Raji (cell line): ENCODE results near the gene USP43.

ENCODE experiments used
- POLR2A ChIP-seq: IDR thresholded peaks from 2 replicates; pipeline ENCODE4 v1.6.1; 2011; ENCODE audit warnings: low read depth, low read length, control low read depth; ENCODE audit not compliant: insufficient read depth

Gene USP43

DNA sequence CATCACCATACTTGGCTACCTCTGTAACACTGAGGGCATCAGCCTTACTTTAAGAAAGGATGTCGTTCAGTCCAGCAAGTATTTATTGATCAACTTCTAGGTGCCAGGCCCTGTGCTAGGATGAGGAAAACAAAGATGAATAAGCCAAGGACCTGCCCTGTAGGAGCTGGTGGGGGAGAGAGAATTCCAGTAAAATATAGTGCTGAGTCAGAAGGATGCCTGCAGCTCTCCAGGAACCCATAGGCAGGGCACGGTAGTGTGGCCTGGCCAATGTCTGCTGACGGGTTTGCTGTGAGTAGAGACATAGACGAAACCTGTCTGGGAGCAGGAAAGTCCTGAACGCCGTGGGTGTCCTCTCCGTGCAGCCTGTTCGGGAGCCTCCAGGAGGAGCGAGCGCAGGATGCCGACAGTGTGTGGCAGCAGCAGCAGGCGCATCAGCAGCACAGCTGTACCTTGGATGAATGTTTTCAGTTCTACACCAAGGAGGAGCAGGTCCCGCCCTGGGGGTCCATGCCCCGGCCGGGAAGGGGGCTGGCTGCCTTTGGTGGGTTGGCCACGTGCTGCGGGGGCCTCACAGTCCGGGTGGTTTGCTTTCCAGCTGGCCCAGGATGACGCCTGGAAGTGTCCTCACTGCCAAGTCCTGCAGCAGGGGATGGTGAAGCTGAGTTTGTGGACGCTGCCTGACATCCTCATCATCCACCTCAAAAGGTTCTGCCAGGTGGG lies 55.6 kb downstream of the USP43 start:
- TF ChIP-seq POLR2A: no peak

- no peak for TF ChIP-seq POLR2A
Measured at GRCh38 chr17:9702482-9702881, 57.2 kb downstream of the USP43 start.

- TF ChIP-seq POLR2A: no peak
Measured at GRCh38 chr17:9702914-9703780, 57.8 kb downstream of the USP43 start.

DNA sequence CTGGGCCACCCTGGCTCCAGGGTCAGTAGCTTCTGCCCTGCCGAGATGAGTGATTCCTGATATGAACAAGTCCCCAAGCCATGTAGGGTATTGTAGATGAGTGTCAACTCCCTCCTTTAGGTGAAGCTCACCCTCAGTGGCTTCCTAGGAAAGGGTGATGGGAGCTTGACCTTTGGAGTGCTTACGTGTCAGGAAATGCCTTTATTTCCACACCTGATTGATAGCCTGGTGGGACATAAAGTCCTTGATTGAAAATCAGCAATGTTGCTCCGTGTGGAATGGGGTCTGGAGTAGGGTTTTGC lies 58.4 kb downstream of the USP43 start:
- TF ChIP-seq POLR2A: no peak

DNA sequence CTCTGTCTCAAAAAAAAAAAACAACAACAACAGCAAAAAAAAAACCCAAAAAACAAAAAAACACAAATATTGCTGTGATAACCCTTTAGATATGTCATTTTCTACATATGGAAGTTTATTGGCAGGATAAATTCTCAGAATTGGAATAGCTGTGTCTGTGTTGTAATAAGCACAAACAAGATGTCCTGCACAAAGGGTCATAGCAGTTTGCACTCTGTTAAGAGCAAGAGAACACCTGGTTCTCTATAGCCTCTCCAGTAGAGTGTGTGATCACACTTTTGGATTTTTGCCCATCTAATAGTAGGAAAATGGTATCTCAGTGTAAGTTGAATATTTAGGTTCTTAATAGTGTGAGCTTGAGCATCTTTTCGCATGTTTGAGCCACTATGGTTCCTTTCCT lies 60.4 kb downstream of the USP43 start:
- TF ChIP-seq POLR2A: no peak

- TF ChIP-seq POLR2A: no peak
Measured at GRCh38 chr17:9707948-9708347, 62.6 kb downstream of the USP43 start.

- TF ChIP-seq POLR2A: no peak
Measured at GRCh38 chr17:9714801-9715200, 69.5 kb downstream of the USP43 start.

DNA sequence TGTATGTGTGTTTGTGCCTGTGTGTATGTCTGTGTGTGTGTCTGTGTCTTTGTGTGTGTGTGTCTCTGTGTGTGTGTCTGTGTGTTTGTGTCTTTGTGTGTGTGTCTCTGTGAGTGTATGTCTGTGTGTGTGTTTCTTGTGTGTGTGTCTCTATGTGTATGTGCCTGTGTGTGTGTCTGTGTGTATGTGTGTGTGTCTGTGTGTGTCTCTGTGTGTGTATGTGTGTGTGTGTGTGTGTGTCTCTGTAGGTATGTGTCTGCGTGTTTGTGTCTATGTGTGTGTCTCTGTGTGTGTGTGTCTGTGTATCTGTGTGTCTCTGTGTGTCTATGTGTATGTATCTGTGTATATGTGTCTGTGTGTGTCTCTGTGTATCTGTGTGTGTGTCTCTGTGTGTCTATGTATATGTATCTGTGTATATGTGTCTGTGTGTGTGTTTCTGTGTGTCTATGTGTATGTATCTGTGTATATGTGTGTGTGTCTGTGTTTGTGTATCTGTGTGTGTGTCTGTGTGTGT lies 70.2 kb downstream of the USP43 start:
- no peak for TF ChIP-seq POLR2A

DNA sequence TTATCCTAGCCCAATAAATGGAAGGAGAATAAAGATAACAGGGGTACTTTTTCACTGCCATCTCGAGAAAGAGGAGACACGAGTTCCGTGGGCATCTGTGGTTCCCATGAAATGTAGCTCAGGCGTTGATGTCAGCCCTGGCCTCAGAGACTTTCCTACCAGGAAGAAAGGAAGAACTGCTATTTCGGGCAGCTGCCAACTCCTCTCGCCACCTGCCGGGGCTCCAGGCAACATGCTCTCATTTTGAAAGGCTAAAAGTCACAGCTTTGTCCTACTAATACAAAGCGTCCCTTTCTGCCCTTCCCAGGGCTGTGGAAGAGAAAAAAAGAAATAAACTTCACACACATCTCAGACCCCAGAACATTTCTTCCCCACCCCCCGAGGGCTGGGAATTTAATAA lies 80.3 kb downstream of the USP43 start:
- no peak for TF ChIP-seq POLR2A

- TF ChIP-seq POLR2A: no peak
Measured at GRCh38 chr17:9726291-9726690, 81.0 kb downstream of the USP43 start.

DNA sequence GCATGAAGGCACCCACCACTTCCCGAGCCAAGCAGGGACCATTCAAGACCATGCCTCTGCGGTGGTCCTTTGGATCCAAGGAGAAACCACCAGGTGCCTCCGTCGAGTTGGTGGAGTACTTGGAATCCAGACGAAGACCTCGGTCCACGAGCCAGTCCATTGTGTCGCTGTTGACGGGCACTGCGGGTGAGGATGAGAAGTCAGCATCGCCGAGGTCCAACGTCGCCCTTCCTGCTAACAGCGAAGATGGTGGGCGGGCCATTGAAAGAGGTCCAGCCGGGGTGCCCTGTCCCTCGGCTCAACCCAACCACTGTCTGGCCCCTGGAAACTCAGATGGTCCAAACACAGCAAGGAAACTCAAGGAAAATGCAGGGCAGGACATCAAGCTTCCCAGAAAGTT lies 82.7 kb downstream of the USP43 start:
- TF ChIP-seq POLR2A: no peak

GRCh38 chr17:9728564-9728963 lies 83.2 kb downstream of the USP43 start:
- TF ChIP-seq POLR2A: no peak

- TF ChIP-seq POLR2A: no peak
Measured at GRCh38 chr17:9729034-9729650, 83.8 kb downstream of the USP43 start.

- TF ChIP-seq POLR2A: no peak
Measured at GRCh38 chr17:9729735-9730420, 84.6 kb downstream of the USP43 start.

- TF ChIP-seq POLR2A: no peak
Measured at GRCh38 chr17:9750524-9750923, 105.2 kb downstream of the USP43 start.

GRCh38 chr17:9755083-9755482 lies 109.8 kb downstream of the USP43 start:
- TF ChIP-seq POLR2A: no peak

DNA sequence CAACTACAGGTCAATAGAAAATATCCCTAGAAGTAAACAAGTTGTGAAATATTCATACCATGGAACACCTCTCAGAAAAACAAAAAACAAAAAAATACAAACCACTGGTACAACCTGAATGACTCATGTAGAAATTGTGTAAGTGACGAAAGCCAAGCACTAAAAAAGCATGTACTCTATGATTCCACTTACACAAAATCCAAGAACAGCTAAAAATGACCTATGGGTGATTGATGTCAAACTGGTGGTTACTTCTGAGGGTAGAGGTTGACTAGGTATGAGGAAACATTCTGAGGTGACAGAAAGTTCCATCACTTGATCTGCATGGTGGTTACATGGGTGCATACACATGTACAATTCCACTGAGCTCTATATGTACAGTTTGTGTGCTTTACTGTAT lies 114.9 kb downstream of the USP43 start:
- TF ChIP-seq POLR2A: no peak
